Stimulated activated CD8-positive, alpha-beta memory T cell treated with anti-CD3 and anti-CD28 coated beads, Interleukin-12 subunit alpha, Interleukin-12 subunit beta, amount 100 ng/mL, for 24 hours (primary cell): ENCODE results near the gene RAET1E.
"Not testable (repeated sequence)": the region's sequence is repeated elsewhere in the genome, so short reads cannot be mapped to it uniquely, and the experiment has no call there.

ENCODE experiments used
- DNase-seq: peaks from one replicate; pipeline ENCODE4 v3.0.0-alpha.2; 2020; ENCODE audit errors: extremely low read depth

The RAET1E gene

GRCh38 chr6:149861603-149862423 is 36.1 kb downstream of the RAET1E start:
- no peak for DNase-seq

- no peak for DNase-seq
These were observed 36.9 kb downstream of the RAET1E start for GRCh38 chr6:149860834-149861602.

GRCh38 chr6:149860513-149860833 is 37.4 kb downstream of the RAET1E start:
- no peak for DNase-seq

GRCh38 chr6:149859938-149860337 is 38.0 kb downstream of the RAET1E start:
- DNase-seq: no peak

GRCh38 chr6:149859368-149859767 is 38.5 kb downstream of the RAET1E start:
- no peak for DNase-seq

GRCh38 chr6:149857541-149857940 is 40.4 kb downstream of the RAET1E start:
- DNase-seq: no peak

- DNase-seq: no peak
These were observed 41.5 kb downstream of the RAET1E start for GRCh38 chr6:149856256-149856994.

- DNase-seq: no peak
These were observed 42.2 kb downstream of the RAET1E start for GRCh38 chr6:149855741-149856140.

GRCh38 chr6:149855040-149855654 is 42.8 kb downstream of the RAET1E start:
- DNase-seq: no peak

GRCh38 chr6:149854532-149854931 is 43.4 kb downstream of the RAET1E start:
- no peak for DNase-seq

- DNase-seq: not testable (repeated sequence)
These were observed 43.9 kb downstream of the RAET1E start for GRCh38 chr6:149854017-149854416.

- no peak for DNase-seq
These were observed 45.0 kb downstream of the RAET1E start for GRCh38 chr6:149852881-149853280.

- DNase-seq: no peak
These were observed 45.7 kb downstream of the RAET1E start for GRCh38 chr6:149852180-149852579.

- DNase-seq: no peak
These were observed 46.3 kb downstream of the RAET1E start for GRCh38 chr6:149851461-149852110.

GRCh38 chr6:149848343-149848742 is 49.6 kb downstream of the RAET1E start:
- DNase-seq: not testable (repeated sequence)
